AG09309 (cell line): ENCODE results near the gene YWHAH.

Experiments used
- DNase-seq: peaks from one replicate; pipeline ENCODE4 v3.0.0-alpha.2; 2010; ENCODE audit warnings: low read depth
- H3K4me3 ChIP-seq: 2 replicates; pipeline ENCODE4 v1.5.1; 2011; ENCODE audit warnings: mild to moderate bottlenecking, low read depth, low read length, moderate library complexity; ENCODE audit not compliant: control insufficient read depth
- CTCF ChIP-seq: IDR thresholded peaks from 2 replicates; pipeline ENCODE4 v1.5.1; 2011; ENCODE audit warnings: mild to moderate bottlenecking, low read depth, low read length, inconsistent platforms; ENCODE audit not compliant: insufficient read depth, control insufficient read depth; ENCODE audit errors: missing control alignments

The YWHAH gene

GRCh38 chr22:31921106-31921505 lies 23.2 kb upstream of the YWHAH start:
- DNase-seq: no peak
- no peak overlapping the region for H3K4me3 ChIP-seq
- no peak for TF ChIP-seq CTCF

DNA sequence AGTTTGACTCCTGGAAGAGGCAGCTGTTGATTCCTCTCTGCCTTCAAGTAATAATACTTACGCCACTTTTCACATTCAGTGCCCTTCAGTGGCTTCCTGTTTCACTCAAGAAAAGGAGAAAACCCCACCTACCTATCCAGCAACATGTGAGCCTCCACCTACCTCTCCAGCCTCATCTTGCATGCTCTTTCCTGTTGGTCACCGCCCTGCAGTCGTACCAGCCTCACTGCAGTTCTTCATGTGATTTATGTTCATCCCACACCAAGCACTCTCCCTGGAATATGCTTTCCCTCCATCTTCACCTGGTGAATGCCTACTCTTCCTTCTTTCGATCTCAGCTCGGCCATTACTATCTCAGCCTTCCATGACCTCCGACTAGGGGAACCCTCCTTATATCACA lies 21.8 kb upstream of the YWHAH start:
- no peak for TF ChIP-seq CTCF
- no peak for DNase-seq

DNA sequence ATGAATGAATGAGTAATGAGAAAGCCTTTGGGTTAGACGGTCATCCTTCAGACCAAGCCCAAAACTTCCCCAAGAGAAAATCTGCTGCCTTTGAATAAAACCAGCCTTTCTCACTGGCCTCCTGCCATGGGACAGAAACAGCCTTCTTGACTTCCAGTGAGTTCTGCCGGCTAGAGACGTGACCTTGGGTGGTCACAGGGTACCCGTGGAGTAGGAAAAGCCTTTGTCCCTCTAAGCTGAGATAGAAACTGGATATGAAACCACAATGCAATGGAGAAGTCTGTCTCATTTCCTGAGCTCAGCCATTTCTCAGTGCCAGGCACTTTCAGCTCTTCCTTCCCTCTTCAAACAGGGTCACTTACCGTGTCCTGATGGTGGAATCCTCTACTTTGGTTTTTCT lies 21.2 kb upstream of the YWHAH start:
- no peak for DNase-seq
- no peak overlapping the region for H3K4me3 ChIP-seq
- TF ChIP-seq CTCF: no peak

More for the DNA sequence above, 21.8 kb upstream of the YWHAH start:
- no peak overlapping the region for H3K4me3 ChIP-seq

DNA sequence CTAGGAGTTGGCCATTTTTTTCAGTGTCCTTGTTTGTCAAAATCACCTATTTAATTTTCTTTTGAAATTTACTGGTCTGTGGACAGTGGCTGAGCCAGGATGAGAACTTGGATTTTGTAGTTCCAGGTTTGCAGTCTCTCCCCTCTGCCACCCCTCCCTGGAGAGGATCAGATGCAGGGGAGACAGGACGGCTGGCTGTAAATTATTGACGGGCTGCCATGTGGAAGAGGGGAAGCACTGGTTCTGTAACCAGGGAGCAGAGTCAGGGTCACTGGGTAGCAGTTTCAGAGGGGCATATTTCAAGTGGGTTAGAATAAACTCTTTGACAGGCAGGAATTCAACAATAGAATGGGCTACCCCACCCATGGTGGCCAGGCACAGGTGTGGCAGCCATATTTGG lies 20.6 kb upstream of the YWHAH start:
- TF ChIP-seq CTCF: no peak
- DNase-seq: no peak
- no peak overlapping the region for H3K4me3 ChIP-seq

DNA sequence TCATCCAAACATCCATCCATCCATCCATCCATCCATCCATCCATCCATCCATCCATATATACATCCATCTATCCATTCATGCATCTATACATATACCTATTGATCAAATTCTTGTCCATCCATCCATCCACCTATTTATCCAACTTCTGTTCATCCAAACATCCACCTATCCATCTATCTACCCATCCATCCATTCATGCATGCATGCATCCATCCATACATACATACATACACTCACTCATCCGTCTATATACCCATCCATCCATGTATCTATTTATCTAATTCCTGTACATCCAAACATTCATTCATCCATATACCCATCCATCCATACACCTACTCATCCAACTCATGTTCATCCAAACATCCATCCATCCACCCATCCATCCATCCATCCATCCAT lies 19.3 kb upstream of the YWHAH start:
- TF ChIP-seq CTCF: no peak
- H3K4me3 ChIP-seq: no peak overlapping the region
- no peak for DNase-seq

GRCh38 chr22:31926024-31926423 lies 18.3 kb upstream of the YWHAH start:
- no peak for DNase-seq
- no peak overlapping the region for H3K4me3 ChIP-seq
- no peak for TF ChIP-seq CTCF

DNA sequence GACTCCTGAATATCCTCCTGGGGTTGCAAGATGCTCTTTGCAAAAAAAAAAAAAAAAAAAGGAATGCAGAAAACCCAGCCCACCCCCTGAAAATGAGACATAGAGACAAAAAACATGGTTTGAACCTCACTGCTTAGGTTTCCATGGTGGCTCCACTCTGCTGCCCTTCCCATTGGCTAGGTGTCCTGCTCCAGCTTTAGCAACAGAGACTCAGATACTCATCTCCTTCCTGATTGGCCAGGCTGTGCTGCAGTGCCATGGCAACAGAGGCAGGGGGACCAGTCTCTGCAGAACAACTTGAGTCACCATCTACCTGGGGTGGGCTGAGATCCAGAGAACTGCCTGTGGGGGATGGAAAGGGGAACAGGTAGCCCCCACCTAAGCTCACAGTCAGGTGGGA lies 17.4 kb upstream of the YWHAH start:
- no peak overlapping the region for H3K4me3 ChIP-seq
- TF ChIP-seq CTCF: no peak
- no peak for DNase-seq
